GM21526 (cell line): ENCODE measurements around the gene RBM14.

Experiments
- ATAC-seq: cut with Tn5 transposase; IDR thresholded peaks from one replicate; pipeline ENCODE4 v1.9.1; 2021; ENCODE audit warnings: moderate library complexity; ENCODE audit not compliant: unreplicated experiment, low FRiP score

The RBM14 gene

DNA sequence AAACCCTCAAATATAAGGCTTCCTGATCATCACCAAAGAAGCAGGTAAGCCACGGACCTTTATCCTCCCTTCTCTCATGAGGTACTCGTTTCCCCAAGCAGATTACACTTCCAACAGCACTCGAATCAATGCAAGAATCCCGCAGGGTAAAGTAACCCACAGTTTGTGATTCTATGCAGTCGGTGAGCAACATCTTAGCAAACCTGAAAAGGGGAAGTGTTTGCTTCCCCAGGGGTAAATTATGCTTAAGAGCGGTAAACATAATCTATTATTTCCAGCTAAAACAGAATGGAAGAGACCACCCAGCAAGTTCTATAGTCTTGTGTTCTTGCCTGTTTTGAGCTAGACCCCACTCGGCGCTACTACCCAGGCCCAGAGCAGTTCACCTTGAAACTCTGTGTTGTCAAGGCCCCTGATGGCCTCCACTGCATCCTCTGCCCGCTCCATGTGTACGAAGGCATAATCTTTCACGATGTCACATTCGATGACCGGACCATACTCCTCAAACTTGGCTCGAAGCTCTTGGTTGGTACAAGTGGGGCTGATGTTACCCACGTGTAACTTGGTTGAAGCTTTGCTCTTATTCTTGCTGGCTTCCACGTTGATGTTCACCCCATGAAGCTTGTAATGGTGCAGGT lies 60.0 kb downstream of the RBM14 start:
- no peak for ATAC-seq
